ENCODE measurements around the gene SVIL.

Gene SVIL, protein sequence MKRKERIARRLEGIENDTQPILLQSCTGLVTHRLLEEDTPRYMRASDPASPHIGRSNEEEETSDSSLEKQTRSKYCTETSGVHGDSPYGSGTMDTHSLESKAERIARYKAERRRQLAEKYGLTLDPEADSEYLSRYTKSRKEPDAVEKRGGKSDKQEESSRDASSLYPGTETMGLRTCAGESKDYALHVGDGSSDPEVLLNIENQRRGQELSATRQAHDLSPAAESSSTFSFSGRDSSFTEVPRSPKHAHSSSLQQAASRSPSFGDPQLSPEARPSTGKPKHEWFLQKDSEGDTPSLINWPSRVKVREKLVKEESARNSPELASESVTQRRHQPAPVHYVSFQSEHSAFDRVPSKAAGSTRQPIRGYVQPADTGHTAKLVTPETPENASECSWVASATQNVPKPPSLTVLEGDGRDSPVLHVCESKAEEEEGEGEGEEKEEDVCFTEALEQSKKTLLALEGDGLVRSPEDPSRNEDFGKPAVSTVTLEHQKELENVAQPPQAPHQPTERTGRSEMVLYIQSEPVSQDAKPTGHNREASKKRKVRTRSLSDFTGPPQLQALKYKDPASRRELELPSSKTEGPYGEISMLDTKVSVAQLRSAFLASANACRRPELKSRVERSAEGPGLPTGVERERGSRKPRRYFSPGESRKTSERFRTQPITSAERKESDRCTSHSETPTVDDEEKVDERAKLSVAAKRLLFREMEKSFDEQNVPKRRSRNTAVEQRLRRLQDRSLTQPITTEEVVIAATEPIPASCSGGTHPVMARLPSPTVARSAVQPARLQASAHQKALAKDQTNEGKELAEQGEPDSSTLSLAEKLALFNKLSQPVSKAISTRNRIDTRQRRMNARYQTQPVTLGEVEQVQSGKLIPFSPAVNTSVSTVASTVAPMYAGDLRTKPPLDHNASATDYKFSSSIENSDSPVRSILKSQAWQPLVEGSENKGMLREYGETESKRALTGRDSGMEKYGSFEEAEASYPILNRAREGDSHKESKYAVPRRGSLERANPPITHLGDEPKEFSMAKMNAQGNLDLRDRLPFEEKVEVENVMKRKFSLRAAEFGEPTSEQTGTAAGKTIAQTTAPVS (N-terminal part only)

DNA sequence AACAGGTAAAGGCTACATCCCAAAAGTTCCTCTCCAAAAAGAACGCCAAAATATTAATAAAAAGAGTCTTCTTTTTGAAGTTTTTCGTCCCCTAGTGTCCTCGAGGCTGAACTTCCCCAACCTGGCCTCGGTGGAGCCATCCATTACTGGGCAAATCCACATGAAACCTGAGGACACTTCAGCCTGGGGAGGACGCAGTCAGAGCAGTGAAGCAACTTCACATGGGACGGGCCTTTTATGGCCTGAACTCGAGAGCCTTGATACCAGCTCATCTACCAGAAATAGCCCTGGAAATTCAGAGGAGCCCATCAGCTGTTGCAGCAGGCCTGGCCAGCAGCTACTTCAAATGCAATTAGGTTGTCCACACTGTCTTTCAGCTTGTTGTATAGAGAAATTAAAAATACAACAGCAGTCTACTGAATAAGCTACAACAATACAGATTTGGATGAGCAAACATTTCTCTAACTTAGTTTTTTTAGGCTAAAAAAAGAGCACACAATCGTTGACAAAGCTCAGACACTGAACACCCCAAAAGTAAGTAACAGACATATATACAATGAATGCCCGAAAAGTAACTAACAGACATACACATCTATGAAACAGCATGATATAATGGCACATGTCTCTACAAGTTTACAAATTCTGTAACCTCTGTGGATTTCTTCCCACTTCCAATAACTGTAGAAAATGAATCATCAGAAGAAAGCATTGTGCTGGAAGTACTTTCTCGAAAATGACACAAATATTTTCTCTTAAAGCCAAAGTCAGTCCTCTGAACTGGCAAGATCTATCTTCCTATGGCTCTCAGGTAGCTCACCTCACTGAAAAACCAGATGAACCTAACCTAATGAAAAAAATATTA, at the start of gene SVIL:
TSS of gene SVIL (minus strand) at position 208 of the 862 bp plus-strand sequence. CDS start 79,913 bp downstream, outside the sequence.
- DNase-seq = peak in 1 of 2 experiments; percentile 25

- no peak for DNase-seq
Observed at GRCh38 chr10:29681676-29682448, 47.1 kb upstream of the SVIL start.

GRCh38 chr10:29680091-29680490, 45.3 kb upstream of the SVIL start:
- no peak for DNase-seq

- DNase-seq = no peak
Observed at GRCh38 chr10:29676732-29677131, 42.0 kb upstream of the SVIL start.

- DNase-seq = no peak
Observed at GRCh38 chr10:29675984-29676383, 41.2 kb upstream of the SVIL start.

GRCh38 chr10:29671968-29672367, 37.2 kb upstream of the SVIL start:
- DNase-seq = no peak

- no peak for DNase-seq
Observed at GRCh38 chr10:29671228-29671780, 36.5 kb upstream of the SVIL start.

DNA sequence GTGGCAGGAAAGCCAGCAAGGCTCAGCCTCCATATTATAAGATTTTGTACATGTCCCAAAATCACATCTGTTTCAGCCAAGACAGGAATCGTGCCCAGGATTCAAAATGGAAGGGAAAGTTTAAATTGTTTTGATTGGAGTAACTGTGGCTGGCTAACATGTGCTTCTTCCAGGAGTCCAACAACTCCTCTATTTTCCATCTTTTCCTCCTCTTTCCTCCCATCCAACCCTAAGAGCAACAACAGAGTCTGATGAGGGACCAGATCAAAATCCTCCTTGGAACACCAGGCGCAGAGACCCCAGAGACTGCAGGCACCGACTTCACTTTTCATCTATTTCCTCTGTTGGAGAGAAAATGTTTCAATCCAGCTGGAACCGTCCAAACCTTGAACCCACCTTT, 36.0 kb upstream of the SVIL start:
- DNase-seq = no peak

DNA sequence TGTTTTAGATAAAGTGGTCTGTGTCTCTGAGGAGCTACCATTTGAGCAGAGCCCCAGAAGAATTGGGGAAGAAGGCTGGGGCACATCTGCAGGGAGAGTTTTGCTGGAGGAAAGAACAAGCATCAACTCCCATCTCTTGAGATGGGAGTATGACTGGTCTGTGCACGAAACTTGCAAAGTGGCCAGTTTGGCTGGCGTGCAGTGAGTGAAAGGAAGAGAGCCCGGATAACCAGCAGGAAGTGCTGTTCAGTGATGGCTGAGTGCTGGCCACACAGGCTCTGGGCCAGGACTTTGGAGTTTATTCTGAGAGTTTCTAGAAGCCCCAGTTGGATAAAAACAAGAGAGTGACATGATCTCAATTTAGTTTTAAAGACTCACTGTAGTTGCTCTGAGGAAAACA, 34.4 kb upstream of the SVIL start:
- DNase-seq = no peak

DNA sequence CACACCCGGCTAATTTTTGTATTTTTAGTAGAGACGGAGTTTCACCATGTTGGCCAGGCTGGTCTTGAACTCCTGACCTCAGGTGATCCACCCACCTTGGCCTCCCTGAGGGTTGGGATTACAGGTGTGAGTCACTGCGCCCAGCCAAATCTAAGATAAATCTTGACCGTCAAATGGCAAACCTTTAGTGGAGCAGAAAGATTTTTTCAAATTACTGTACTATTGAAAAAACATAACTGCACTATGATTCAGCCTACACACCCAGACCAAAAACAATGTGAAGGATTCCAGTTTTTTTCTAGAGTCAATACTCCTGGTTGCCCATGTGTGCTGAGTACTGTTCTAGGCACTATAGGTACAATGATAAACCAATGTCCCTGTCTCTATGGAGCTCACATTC, 33.9 kb upstream of the SVIL start:
- DNase-seq = no peak

GRCh38 chr10:29667191-29667590, 32.4 kb upstream of the SVIL start:
- DNase-seq = no peak

GRCh38 chr10:29666201-29666600, 31.4 kb upstream of the SVIL start:
- no peak for DNase-seq

- no peak for DNase-seq
Observed at GRCh38 chr10:29663718-29664117, 28.9 kb upstream of the SVIL start.

DNA sequence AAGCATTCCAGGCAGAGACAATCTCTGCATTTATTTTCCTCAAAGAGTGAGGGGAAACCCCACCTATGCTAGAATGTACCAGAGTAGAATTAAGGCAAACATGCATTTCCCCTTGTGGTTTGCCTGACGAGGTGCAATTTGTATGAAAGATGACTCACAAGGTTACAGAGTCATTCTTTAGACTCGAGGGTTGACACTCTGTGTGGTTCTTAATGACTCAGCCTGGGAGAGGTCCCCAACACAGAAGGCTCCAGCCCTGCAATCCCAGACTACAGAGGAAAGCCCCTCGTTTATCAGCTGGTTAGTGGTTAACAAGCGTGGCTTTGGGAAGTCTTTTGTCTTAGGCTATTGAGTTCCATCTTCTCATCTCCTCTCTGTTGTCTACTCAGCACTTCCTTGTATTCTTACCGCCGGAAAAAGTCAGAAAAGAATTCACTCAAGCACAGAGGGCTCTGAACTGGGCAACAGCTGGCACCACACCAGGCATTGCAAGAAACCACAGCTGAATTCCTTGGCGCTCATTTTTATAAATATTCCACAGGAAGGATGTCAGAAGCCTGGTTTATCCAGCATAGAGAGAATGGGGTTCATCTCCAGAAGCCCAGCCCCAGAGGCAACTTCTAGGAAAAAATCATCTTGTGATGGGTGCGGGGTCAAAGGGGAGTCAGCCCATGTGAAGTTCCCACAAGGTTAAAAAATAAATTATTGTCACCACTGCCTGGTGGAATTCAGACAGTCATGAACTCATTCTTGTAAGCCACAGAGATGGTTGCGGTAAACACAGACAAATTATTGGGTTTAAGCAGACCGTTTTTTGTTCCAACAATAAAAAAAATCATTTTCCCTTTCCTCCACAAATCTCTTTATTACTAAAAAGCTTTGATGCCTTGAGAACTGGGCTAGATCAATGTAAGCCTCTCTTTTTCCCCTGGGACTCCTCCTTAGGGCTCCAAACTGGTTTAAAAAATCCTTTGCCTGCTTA, 24.5 kb upstream of the SVIL start:
- no peak for DNase-seq

DNA sequence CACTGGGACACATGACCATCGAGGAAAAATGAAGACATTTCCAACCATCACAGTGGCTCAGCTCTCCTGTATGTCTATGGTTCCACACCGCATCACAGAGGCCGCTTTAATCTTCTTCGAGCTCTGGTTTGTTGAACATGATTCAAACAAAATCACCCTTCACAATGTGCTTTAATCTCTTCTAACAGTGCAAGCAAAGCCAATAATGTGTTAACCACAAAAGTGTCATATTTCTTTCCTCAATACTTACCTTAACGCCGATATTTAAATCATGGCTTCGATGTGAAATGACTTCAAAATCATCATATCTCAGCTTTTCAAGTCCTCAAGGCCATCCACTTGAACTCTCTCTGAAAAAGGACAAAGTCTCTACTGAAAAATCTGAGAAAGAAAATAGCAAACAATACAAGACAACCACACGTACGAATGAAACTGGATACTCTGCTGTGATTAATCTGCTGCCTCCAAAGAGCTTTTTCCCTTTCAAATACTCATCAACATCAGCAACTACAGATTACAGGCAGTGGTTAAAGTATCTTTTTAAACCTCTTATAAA, 23.0 kb upstream of the SVIL start:
- peak in 1 of 2 experiments; percentile 29 for DNase-seq

- DNase-seq = no peak
Observed at GRCh38 chr10:29656451-29656992, 21.8 kb upstream of the SVIL start.

- no peak for DNase-seq
Observed at GRCh38 chr10:29652192-29652591, 17.4 kb upstream of the SVIL start.

DNA sequence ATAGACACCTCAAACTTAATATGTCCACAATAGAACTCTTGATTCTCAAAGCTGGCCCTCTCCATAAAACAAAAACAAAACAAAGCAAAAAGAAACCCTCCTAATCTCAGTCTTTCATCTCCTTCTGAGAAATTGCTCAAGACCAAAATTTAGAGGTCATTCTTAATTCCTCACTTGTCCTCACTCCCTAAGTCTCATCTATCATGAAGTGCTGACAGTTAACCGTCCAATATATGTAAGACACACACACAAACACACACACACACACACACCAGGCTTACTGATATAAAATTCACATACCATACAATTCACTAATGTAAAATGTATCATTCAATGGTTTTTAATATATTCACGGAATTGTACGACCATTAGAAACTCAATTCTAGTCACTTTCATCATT, 17.0 kb upstream of the SVIL start:
- DNase-seq = no peak

DNA sequence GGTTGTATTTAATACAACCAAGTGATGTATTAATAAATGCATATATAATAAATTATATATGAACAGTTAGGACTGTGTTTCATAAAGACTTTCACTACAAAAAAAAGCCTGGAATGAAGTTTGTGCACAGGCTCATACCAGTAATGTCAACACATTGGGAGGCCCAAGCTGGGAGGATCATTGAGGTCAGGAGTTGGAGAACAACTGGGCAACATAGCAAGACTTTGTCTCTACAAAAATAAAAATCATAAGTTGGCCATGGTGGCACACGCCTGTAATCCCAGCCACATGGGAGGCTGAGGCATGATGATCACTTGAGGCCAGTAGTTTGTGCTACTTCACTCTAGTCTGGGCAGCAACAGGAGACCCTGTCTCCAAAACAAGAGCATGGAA, 15.8 kb upstream of the SVIL start:
- DNase-seq = no peak
